ENCODE measurements around the gene CTCFL. TPM values are rescaled to one million over a fixed set of nuclear protein-coding genes. Genes with fewer than 3 reads are reported as not detected.

CTCFL gene
- total RNA-seq, 1 donor from 2014 or later, result not detected

DNA sequence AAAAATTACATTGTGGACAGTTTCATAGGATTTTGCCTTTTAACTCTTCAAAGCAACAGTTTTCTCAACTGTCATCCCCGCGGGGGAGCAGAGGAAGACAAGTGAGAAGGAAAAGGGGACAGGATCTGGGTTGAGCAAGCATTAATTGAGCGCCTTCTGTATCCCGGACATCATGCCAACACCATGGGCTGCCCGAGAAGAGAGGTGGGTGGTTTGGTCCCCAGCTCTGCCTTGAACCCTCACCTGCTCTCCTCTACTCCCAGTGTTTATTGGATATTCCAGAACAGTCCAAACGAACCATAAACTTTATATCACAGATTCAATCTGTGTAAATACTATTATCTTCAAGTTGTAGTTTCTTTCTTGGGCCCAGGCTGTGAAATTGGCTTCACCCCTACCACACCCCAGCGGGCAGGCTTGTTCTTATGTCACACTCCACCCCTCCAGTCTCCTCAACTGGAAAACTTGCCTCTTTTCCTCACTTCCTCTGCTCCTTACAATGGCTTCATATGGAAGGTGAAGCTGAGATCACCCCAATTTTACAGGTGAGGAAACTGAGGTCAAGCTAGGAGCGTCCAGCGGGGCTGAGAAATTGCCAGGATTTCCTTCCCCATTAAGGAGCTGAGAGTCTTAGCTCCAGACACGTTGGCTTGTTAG, 42.0 kb upstream of the CTCFL start:
- H3K4me3 ChIP-seq, result no peak overlapping the region
- no peak overlapping the region for H2AFZ ChIP-seq (replicated peaks)
- H3K4me3 Mint-ChIP-seq, result no peak overlapping the region
- H3K4me2 ChIP-seq, result no peak overlapping the region
- no peaks in the 10 kb centered on the region for H3K36me3 Mint-ChIP-seq
- no peaks in the 10 kb centered on the region for H3K36me3 ChIP-seq
- peaks cover 17% of the 10 kb centered on the region for H3K4me1 Mint-ChIP-seq
- no peaks in the 10 kb centered on the region for H4K20me1 ChIP-seq (ENCODE audit: low read depth)
- H3K9ac ChIP-seq, result no peak overlapping the region
- H3K9me3 Mint-ChIP-seq, result peaks cover 2% of the 10 kb centered on the region
- H3K4me1 ChIP-seq, result peaks cover 4% of the 10 kb centered on the region
- H3K27me3 Mint-ChIP-seq (ENCODE audit: insufficient read depth, low read depth), result peaks cover 2% of the 10 kb centered on the region
- H3K79me2 ChIP-seq (ENCODE audit: low read depth), result no peaks in the 10 kb centered on the region
- H3K27ac Mint-ChIP-seq, result no peak overlapping the region
- no peak for DNase-seq (ENCODE audit: low spot score)
- no peak for TF ChIP-seq EZH2phosphoT487 (IDR thresholded peaks at IDR 0.05)
- no peak overlapping the region for H3K27ac ChIP-seq
- no peaks in the 10 kb centered on the region for H3F3A ChIP-seq (ENCODE audit: low read depth)
- H3K27me3 ChIP-seq, result no peaks in the 10 kb centered on the region
- no peaks in the 10 kb centered on the region for H3K9me3 ChIP-seq (ENCODE audit: low read depth)

DNA sequence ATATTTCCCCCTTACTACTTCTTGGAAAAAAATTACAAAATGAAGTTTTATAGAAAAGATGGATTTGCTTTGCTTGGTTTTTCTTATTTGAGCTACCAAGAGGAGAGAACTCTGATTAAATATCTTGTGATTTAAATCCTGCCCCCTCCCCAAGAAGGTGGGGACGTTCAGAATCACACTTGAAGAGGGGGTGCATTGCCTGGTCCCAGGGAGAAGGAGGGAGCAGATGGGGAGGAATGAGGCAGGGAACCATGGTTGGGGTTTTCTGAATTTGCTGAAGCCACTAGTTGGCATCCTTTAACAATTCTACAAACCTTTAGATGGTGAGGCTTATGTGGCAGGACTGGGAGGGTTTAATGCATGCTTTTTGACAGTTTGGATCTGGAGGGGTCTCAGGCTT, 41.5 kb upstream of the CTCFL start:
- H4K20me1 ChIP-seq (ENCODE audit: low read depth), result no peaks in the 10 kb centered on the region
- H3K4me1 ChIP-seq, result peaks cover 4% of the 10 kb centered on the region
- TF ChIP-seq, protein P1, sequence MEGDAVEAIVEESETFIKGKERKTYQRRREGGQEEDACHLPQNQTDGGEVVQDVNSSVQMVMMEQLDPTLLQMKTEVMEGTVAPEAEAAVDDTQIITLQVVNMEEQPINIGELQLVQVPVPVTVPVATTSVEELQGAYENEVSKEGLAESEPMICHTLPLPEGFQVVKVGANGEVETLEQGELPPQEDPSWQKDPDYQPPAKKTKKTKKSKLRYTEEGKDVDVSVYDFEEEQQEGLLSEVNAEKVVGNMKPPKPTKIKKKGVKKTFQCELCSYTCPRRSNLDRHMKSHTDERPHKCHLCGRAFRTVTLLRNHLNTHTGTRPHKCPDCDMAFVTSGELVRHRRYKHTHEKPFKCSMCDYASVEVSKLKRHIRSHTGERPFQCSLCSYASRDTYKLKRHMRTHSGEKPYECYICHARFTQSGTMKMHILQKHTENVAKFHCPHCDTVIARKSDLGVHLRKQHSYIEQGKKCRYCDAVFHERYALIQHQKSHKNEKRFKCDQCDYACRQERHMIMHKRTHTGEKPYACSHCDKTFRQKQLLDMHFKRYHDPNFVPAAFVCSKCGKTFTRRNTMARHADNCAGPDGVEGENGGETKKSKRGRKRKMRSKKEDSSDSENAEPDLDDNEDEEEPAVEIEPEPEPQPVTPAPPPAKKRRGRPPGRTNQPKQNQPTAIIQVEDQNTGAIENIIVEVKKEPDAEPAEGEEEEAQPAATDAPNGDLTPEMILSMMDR (IDR thresholded peaks at IDR 0.05), result no peak
- H3K36me3 ChIP-seq, result no peaks in the 10 kb centered on the region
- Mint-ChIP-seq H3K27ac (no peak overlapping the region), H3K27me3 (ENCODE audit: insufficient read depth, low read depth) (peaks cover 2% of the 10 kb centered on the region), H3K4me1 (peaks cover 17% of the 10 kb centered on the region), H3K4me3 (no peak overlapping the region), H3K9me3 (peaks cover 2% of the 10 kb centered on the region), H3K36me3 (no peaks in the 10 kb centered on the region)
- H3K4me3 ChIP-seq, result no peak overlapping the region
- no peaks in the 10 kb centered on the region for H3K9me3 ChIP-seq (ENCODE audit: low read depth)
- H3K27me3 ChIP-seq, result no peaks in the 10 kb centered on the region
- no peaks in the 10 kb centered on the region for H3K79me2 ChIP-seq (ENCODE audit: low read depth)
- no peak overlapping the region for H3K4me2 ChIP-seq
- H3K27ac ChIP-seq, result no peak overlapping the region
- no peak overlapping the region for H3K9ac ChIP-seq
- H3F3A ChIP-seq (ENCODE audit: low read depth), result no peaks in the 10 kb centered on the region
- H2AFZ ChIP-seq (replicated peaks), result no peak overlapping the region
- DNase-seq (ENCODE audit: low spot score), result no peak

DNA sequence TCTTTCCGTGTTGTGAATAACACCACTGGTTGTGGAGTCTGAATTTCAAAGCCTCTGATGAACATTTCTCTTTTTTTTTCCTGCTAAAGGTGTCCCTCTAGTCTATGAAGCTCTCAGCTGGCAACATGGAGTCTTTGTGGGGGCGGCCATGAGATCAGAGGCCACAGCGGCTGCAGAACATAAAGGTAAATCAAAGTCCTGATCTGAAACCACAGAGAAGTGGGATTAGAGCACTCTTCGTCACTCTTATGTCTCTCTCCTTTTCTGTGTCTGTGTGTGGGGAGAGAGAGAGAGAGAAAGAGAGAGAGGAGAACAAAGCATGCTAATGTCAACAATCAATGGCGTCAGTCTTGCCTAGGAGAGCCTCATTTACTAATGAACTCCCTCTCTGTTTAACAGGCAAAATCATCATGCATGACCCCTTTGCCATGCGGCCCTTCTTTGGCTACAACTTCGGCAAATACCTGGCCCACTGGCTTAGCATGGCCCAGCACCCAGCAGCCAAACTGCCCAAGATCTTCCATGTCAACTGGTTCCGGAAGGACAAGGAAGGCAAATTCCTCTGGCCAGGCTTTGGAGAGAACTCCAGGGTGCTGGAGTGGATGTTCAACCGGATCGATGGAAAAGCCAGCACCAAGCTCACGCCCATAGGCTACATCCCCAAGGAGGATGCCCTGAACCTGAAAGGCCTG, 40.2 kb upstream of the CTCFL start:
- H3K36me3 ChIP-seq, result no peaks in the 10 kb centered on the region
- H3K79me2 ChIP-seq (ENCODE audit: low read depth), result no peaks in the 10 kb centered on the region
- H3K4me2 ChIP-seq, result no peak overlapping the region
- no peaks in the 10 kb centered on the region for H3K4me1 ChIP-seq
- H4K20me1 ChIP-seq (ENCODE audit: low read depth), result no peaks in the 10 kb centered on the region
- no peaks in the 10 kb centered on the region for H3K27me3 ChIP-seq
- H3K4me1 Mint-ChIP-seq, result peaks cover 6% of the 10 kb centered on the region
- H3K27ac ChIP-seq, result no peak overlapping the region
- no peak overlapping the region for H3K4me3 ChIP-seq
- H3K9ac ChIP-seq, result no peak overlapping the region
- no peak for DNase-seq (ENCODE audit: low spot score)
- no peaks in the 10 kb centered on the region for H3K9me3 ChIP-seq (ENCODE audit: low read depth)
- H3K36me3 Mint-ChIP-seq, result no peaks in the 10 kb centered on the region
- TF ChIP-seq EZH2phosphoT487 (IDR thresholded peaks at IDR 0.05) (no peak), EZH2 (IDR thresholded peaks at IDR 0.05) (no peak)
- TF ChIP-seq, protein P1 (IDR thresholded peaks at IDR 0.05), result no peak
- no peak overlapping the region for H3K4me3 Mint-ChIP-seq
- no peak overlapping the region for H2AFZ ChIP-seq (replicated peaks)
- peaks cover 2% of the 10 kb centered on the region for H3K9me3 Mint-ChIP-seq
- H3K27ac Mint-ChIP-seq, result no peak overlapping the region
- peaks cover 2% of the 10 kb centered on the region for H3K27me3 Mint-ChIP-seq (ENCODE audit: insufficient read depth, low read depth)
- H3F3A ChIP-seq (ENCODE audit: low read depth), result no peaks in the 10 kb centered on the region

DNA sequence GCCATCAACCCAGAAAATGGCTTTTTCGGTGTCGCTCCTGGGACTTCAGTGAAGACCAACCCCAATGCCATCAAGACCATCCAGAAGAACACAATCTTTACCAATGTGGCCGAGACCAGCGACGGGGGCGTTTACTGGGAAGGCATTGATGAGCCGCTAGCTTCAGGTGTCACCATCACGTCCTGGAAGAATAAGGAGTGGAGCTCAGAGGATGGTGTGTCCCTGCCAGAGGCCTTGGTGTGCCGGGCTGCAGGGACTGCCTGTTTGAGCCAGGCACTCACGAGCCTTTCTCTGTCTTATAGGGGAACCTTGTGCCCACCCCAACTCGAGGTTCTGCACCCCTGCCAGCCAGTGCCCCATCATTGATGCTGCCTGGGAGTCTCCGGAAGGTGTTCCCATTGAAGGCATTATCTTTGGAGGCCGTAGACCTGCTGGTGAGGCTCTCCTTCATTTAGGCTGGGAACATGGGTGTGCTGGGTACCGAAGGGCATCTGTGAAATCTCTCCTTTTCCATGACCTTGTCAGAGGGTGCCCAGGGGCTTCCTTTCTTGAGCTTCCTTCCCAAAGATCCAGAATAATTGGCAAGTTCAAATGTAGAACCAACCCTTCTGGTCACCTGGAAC, 39.4 kb upstream of the CTCFL start:
- H3K36me3 ChIP-seq, result no peaks in the 10 kb centered on the region
- no peak overlapping the region for H3K9ac ChIP-seq
- H3K4me3 ChIP-seq, result no peak overlapping the region
- no peak overlapping the region for H3K4me2 ChIP-seq
- no peak for DNase-seq (ENCODE audit: low spot score)
- H3K27ac Mint-ChIP-seq, result no peak overlapping the region
- peaks cover 4% of the 10 kb centered on the region for H3K27me3 Mint-ChIP-seq (ENCODE audit: insufficient read depth, low read depth)
- no peaks in the 10 kb centered on the region for H3K9me3 ChIP-seq (ENCODE audit: low read depth)
- H3K27ac ChIP-seq, result no peak overlapping the region
- no peaks in the 10 kb centered on the region for H3K4me1 ChIP-seq
- no peak overlapping the region for H2AFZ ChIP-seq (replicated peaks)
- H3K4me3 Mint-ChIP-seq, result no peak overlapping the region
- no peaks in the 10 kb centered on the region for H3K36me3 Mint-ChIP-seq
- H3K27me3 ChIP-seq, result no peaks in the 10 kb centered on the region
- H3K79me2 ChIP-seq (ENCODE audit: low read depth), result no peaks in the 10 kb centered on the region
- no peaks in the 10 kb centered on the region for H4K20me1 ChIP-seq (ENCODE audit: low read depth)
- no peaks in the 10 kb centered on the region for H3F3A ChIP-seq (ENCODE audit: low read depth)
- peaks cover 2% of the 10 kb centered on the region for H3K9me3 Mint-ChIP-seq
- H3K4me1 Mint-ChIP-seq, result peaks cover 3% of the 10 kb centered on the region
- TF ChIP-seq EZH2 (IDR thresholded peaks at IDR 0.05), result no peak
- no peak for TF ChIP-seq EZH2phosphoT487 (IDR thresholded peaks at IDR 0.05)
- TF ChIP-seq, protein P1 (IDR thresholded peaks at IDR 0.05), result no peak

Data from neural progenitor cell (in vitro differentiated cells).